Measurements from ENCODE around the gene LGALS1. TPM values are rescaled to one million over a fixed set of nuclear protein-coding genes. Genes with fewer than 3 reads are reported as not detected.

Gene LGALS1
- total RNA-seq, 4 donors from 2014 or later, result 2,452 to 3,056 (median 2,775) TPM

- TF ChIP-seq, protein P1, sequence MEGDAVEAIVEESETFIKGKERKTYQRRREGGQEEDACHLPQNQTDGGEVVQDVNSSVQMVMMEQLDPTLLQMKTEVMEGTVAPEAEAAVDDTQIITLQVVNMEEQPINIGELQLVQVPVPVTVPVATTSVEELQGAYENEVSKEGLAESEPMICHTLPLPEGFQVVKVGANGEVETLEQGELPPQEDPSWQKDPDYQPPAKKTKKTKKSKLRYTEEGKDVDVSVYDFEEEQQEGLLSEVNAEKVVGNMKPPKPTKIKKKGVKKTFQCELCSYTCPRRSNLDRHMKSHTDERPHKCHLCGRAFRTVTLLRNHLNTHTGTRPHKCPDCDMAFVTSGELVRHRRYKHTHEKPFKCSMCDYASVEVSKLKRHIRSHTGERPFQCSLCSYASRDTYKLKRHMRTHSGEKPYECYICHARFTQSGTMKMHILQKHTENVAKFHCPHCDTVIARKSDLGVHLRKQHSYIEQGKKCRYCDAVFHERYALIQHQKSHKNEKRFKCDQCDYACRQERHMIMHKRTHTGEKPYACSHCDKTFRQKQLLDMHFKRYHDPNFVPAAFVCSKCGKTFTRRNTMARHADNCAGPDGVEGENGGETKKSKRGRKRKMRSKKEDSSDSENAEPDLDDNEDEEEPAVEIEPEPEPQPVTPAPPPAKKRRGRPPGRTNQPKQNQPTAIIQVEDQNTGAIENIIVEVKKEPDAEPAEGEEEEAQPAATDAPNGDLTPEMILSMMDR (IDR thresholded peaks at IDR 0.05; ENCODE audit: low read depth), result no peak
Measured at GRCh38 chr22:37639771-37640590, 35.5 kb upstream of the LGALS1 start.

- TF ChIP-seq, protein P1 (IDR thresholded peaks at IDR 0.05; ENCODE audit: low read depth), result no peak
Measured at GRCh38 chr22:37640591-37641560, 34.6 kb upstream of the LGALS1 start.

DNA sequence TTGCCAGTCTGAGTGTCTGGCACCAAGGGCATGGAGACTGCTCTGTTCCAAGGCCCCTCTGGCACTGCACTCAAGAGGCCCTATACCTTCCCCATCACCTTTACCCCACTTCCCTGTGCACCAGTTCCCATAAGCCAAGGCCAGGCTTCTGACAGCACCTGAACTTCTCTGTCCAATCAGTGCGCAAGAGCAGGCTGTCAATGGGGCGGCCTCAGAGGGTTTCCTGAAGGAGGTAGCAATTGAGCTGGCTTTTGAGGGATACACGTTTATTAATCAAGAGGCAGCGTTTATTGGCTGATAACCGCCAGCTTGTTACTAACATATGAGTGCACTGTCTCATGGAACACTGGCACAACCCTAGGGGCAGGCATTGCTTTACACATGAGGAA is 33.9 kb upstream of the LGALS1 start:
- TF ChIP-seq, protein P1 (IDR thresholded peaks at IDR 0.05; ENCODE audit: low read depth), result no peak

- TF ChIP-seq, protein P1 (IDR thresholded peaks at IDR 0.05; ENCODE audit: low read depth), result no peak
Measured at GRCh38 chr22:37643225-37643847, 32.1 kb upstream of the LGALS1 start.

GRCh38 chr22:37647317-37647716 is 28.1 kb upstream of the LGALS1 start:
- TF ChIP-seq, protein P1 (IDR thresholded peaks at IDR 0.05; ENCODE audit: low read depth), result no peak

DNA sequence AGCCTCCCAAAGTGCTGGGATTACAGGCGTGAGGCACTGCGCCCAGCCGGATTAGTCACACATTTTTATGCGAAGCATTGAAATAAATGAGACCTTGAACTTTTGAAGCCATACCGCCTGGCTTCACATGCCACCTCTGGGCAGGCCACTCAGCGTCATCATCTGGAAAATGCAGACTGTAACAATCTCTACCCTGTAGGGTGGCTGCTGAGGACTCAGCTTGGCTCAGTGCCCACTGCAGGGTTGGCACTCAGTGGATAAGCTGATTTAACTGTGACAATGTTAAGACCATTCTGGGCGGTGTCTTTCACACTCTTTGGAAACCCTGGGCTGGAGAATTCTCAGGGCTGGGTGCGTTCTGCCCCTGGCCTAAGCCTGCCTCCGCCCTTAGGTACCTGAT is 27.5 kb upstream of the LGALS1 start:
- TF ChIP-seq, protein P1 (IDR thresholded peaks at IDR 0.05; ENCODE audit: low read depth), result no peak
